NB4 (cell line): ENCODE measurements around the gene GINS2.

Source experiments
- DNase-seq: peaks from one replicate; pipeline ENCODE4 v3.0.0; 2010; ENCODE audit warnings: low read depth
- H3K4me3 ChIP-seq: one replicate; pipeline ENCODE4 v1.5.1; 2011; ENCODE audit warnings: mild to moderate bottlenecking, low read depth, low read length, moderate library complexity
- MAX ChIP-seq: IDR thresholded peaks from 2 replicates; pipeline ENCODE4 v1.6.1; 2011; ENCODE audit warnings: low read depth, low read length
- MYC ChIP-seq: IDR thresholded peaks from 2 replicates; pipeline ENCODE4 v1.6.1; 2011; ENCODE audit warnings: low read depth, low read length
- POLR2A ChIP-seq: IDR thresholded peaks from 2 replicates; pipeline ENCODE4 v1.6.1; 2011; ENCODE audit warnings: mild to moderate bottlenecking; ENCODE audit not compliant: insufficient read length; ENCODE audit errors: extremely low read depth
- TF ChIP-seq, protein P1 (sequence below): IDR thresholded peaks from one replicate; pipeline ENCODE4 v1.5.1; 2012; ENCODE audit warnings: low read depth, low read length

GINS2 gene

GRCh38 chr16:85636234-85636812 is 52.4 kb downstream of the GINS2 start:
- H3K4me3 ChIP-seq, result no peak overlapping the region
- TF ChIP-seq MAX, result no peak
- TF ChIP-seq MYC, result no peak
- TF ChIP-seq, protein P1, sequence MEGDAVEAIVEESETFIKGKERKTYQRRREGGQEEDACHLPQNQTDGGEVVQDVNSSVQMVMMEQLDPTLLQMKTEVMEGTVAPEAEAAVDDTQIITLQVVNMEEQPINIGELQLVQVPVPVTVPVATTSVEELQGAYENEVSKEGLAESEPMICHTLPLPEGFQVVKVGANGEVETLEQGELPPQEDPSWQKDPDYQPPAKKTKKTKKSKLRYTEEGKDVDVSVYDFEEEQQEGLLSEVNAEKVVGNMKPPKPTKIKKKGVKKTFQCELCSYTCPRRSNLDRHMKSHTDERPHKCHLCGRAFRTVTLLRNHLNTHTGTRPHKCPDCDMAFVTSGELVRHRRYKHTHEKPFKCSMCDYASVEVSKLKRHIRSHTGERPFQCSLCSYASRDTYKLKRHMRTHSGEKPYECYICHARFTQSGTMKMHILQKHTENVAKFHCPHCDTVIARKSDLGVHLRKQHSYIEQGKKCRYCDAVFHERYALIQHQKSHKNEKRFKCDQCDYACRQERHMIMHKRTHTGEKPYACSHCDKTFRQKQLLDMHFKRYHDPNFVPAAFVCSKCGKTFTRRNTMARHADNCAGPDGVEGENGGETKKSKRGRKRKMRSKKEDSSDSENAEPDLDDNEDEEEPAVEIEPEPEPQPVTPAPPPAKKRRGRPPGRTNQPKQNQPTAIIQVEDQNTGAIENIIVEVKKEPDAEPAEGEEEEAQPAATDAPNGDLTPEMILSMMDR, result no peak
- no peak for TF ChIP-seq POLR2A
- no peak for DNase-seq

GRCh38 chr16:85635545-85636140 is 53.1 kb downstream of the GINS2 start:
- no peak overlapping the region for H3K4me3 ChIP-seq
- DNase-seq, result no peak
- TF ChIP-seq, protein P1, result no peak
- TF ChIP-seq MYC (no peak), POLR2A (no peak), MAX (no peak)

GRCh38 chr16:85634747-85635544 is 53.8 kb downstream of the GINS2 start:
- no peak for DNase-seq
- no peak overlapping the region for H3K4me3 ChIP-seq
- no peak for TF ChIP-seq POLR2A
- no peak for TF ChIP-seq MAX
- TF ChIP-seq, protein P1, result peak; percentile 30
- TF ChIP-seq MYC, result no peak

DNA sequence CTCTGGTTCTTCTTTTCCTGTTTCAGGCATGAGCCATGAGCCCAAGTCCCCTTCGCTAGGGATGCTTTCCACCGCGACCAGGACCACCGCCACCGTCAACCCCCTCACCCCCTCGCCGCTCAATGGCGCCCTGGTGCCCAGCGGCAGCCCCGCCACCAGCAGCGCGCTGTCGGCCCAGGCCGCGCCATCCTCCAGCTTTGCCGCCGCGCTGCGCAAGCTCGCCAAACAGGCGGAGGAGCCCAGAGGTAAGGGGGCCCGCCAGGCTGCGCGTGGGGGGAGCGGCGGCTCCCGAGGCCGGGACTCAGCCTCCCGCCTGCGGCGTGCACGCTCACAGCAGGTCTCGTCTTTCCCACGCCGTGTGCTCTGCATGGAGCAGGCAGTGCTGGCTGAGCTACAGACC is 54.9 kb downstream of the GINS2 start:
- TF ChIP-seq MAX, result no peak
- no peak for TF ChIP-seq MYC
- TF ChIP-seq, protein P1, result no peak
- no peak for TF ChIP-seq POLR2A
- H3K4me3 ChIP-seq, result no peak overlapping the region

GRCh38 chr16:85633438-85633743 is 55.4 kb downstream of the GINS2 start:
- TF ChIP-seq, protein P1, result no peak
- no peak for TF ChIP-seq POLR2A
- no peak for TF ChIP-seq MAX
- TF ChIP-seq MYC, result no peak
- no peak for DNase-seq
- no peak overlapping the region for H3K4me3 ChIP-seq

More for the DNA sequence above, 54.9 kb downstream of the GINS2 start:
- no peak for DNase-seq
